ENCODE measurements around the gene CCDC148. TPM values are rescaled to one million over a fixed set of nuclear protein-coding genes. Genes with fewer than 3 reads are reported as not detected.

CCDC148 gene
- total and polyA plus RNA-seq, 2 donors (not counting 3 experiments of a cell fraction or from before 2014, with no cell fraction given) = 0.04 to 0.69 TPM

GRCh38 chr2:158402665-158403064, 53.9 kb downstream of the CCDC148 start:
- ChIA-PET POLR2A (no interaction called here), CTCF (interaction anchor here (0.8 kb wide), 1 partner anchor 11 kb away, joined by 3 read pairs; no protein-coding TSS in a partner anchor)
- no peaks in the 10 kb centered on the region for H3K4me1 ChIP-seq (ENCODE audit: control insufficient read depth, extremely low read depth, insufficient read depth, low read length)
- no peak overlapping the region for H3K4me3 ChIP-seq (replicated peaks in 1 of 3; ENCODE audit: insufficient read depth in 1 of 3, low read depth in 1 of 3, low read length in 3 of 3)
- intact Hi-C loops (cut with micrococcal nuclease) = no loop called here
- H3K9ac ChIP-seq (replicated peaks; ENCODE audit: extremely low read depth, insufficient read depth, low read length) = no peak overlapping the region
- no peaks in the 10 kb centered on the region for H3K79me2 ChIP-seq (ENCODE audit: control insufficient read depth, insufficient read depth, low read length)
- H3K9me3 ChIP-seq (replicated peaks; ENCODE audit: control insufficient read depth, insufficient read depth, low read length) = no peaks in the 10 kb centered on the region
- H3K27me3 ChIP-seq (ENCODE audit: control insufficient read depth in 2 of 2, insufficient read depth in 2 of 2, low read length in 2 of 2) = peaks cover 4 to 16% of the 10 kb centered on the region in 2 experiments
- H3K9me1 ChIP-seq (replicated peaks; ENCODE audit: control insufficient read depth, extremely low read depth, insufficient read depth, low read length) = no peaks in the 10 kb centered on the region
- FAIRE-seq (no peak), DNase-seq (ENCODE audit: low read depth, low spot score) (no peak)
- no peak overlapping the region for H2AFZ ChIP-seq (ENCODE audit: low read depth, low read length)
- H3K27ac ChIP-seq (ENCODE audit: insufficient read depth, low read depth, low read length) = no peak overlapping the region
- BruUV-seq (replicated peaks) = no TSS peak
- H4K20me1 ChIP-seq (replicated peaks; ENCODE audit: control insufficient read depth, extremely low read depth, insufficient read depth, low read length) = no peaks in the 10 kb centered on the region
- no peak overlapping the region for H3K4me2 ChIP-seq (ENCODE audit: insufficient read depth, low read length)
- dilution Hi-C loops (cut with MboI; ENCODE audit: extremely low pct_ligation_motif_present, low sequenced_read_pairs) = no loop called here
- H3K36me3 ChIP-seq (ENCODE audit: control insufficient read depth in 2 of 2, extremely low read depth in 1 of 2, insufficient read depth in 2 of 2, low read length in 2 of 2) = no peaks in the 10 kb centered on the region
- TF ChIP-seq GATA2 (IDR thresholded peaks at IDR 0.05; ENCODE audit: insufficient read depth, insufficient read length, low read depth, low read length) (no peak), CTCF (IDR thresholded peaks at IDR 0.05; ENCODE audit: extremely low read depth in 1 of 2, insufficient read depth in 1 of 2, low read depth in 1 of 2, low read length in 2 of 2) (no peak), EZH2 (IDR thresholded peaks at IDR 0.05; ENCODE audit: borderline replicate concordance, low read depth, low read length, severe bottlenecking) (no peak), JUN (IDR thresholded peaks at IDR 0.05; ENCODE audit: borderline replicate concordance, insufficient read depth, insufficient read length, low read depth) (no peak), FOS (IDR thresholded peaks at IDR 0.05; ENCODE audit: borderline replicate concordance, insufficient read depth, low read length) (no peak), MAX (IDR thresholded peaks at IDR 0.05; ENCODE audit: insufficient read depth, insufficient read length) (no peak), POLR2AphosphoS5 (IDR thresholded peaks at IDR 0.05; ENCODE audit: insufficient read depth, low read depth, low read length) (no peak), MYC (IDR thresholded peaks at IDR 0.05; ENCODE audit: low read depth, low read length) (no peak)

Measured in endothelial cell of umbilical vein (primary cell).